Measurements from ENCODE around the gene DESI1.
"Not testable (repeated sequence)": the region's sequence is repeated elsewhere in the genome, so short reads cannot be mapped to it uniquely, and the experiment has no call there.

The DESI1 gene

DNA sequence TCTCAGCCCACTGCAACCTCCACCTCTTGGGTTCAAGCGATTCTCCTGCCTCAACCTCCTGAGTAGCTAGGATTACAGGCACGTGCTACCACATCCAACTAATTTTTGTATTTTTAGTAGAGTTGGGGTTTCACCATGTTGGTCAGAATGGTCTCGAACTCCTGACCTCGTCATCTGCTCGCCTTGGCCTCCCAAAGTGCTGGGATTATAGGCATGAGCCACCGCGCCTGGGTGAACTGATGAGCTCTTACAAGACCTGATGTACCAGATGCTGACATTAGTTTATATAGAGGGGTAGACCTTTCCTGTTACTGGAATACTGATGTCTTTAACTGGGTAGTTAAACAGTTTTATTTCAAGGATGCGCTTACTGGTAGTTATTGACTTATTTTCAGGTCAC is 13.8 kb upstream of the DESI1 start:
- not testable (repeated sequence) for DNase-seq (ENCODE audit: low read depth in 2 of 2)

DNA sequence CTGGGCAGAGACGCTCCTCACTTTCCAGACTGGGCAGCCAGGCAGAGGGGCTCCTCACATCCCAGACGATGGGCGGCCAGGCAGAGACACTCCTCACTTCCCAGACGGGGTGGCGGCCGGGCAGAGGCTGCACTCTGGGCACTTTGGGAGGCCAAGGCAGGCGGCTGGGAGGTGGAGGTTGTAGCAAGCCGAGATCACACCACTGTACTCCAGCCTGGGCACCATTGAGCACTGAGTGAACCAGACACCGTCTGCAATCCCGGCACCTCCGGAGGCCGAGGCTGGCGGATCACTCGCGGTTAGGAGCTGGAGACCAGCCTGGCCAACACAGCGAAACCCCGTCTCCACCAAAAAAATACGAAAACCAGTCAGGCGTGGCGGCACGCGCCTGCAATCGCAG is 10.8 kb upstream of the DESI1 start:
- DNase-seq (ENCODE audit: low read depth in 2 of 2), result not testable (repeated sequence)

DNA sequence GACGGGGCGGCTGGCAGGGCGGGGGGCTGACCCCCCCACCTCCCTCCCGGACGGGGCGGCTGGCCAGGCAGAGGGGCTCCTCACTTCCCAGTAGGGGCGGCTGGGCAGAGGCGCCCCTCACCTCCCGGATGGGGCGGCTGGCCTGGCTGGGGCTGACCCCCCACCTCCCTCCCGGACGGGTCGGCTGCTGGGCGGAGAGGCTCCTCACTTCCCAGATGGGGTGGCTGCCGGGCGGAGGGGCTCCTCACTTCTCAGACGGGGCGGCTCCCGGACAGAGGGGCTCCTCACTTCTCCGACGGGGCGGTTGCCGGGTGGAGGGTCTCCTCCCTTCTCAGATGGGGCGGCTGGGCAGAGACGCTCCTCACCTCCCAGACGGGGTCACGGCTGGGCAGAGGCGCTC is 10.3 kb upstream of the DESI1 start:
- not testable (repeated sequence) for DNase-seq (ENCODE audit: low read depth in 2 of 2)

DNA sequence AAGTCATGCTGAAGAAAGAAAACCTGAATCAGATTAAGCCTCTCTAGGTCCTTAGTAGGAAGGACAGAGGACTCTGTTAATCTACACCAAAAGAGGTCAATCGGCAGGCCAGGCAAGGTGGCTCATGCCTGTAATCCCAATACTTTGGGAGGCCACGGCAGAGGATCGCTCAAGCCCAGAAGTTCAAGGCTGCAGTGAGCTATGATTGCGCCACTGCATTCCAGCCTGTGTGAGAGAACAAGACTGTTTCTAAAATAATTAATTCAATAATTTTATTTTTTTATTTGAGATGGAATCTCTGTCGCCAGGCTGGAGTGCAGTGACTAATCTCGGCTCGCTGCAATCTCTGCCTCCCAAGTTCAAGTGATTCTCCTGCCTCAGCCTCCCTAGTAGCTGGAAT is 4.7 kb upstream of the DESI1 start:
- no peak for DNase-seq (ENCODE audit: low read depth in 2 of 2)

DNA sequence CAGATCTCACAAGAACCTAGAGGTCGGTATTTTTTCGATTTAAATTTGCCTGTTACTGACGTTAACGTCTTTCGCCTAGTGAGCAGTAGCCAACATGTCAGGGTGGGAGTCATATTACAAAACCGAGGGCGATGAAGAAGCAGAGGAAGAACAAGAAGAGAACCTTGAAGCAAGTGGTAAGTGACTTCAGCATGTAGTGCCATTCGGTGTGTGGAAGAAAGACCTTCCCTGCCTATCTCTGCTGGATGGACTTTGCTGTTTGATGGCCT is 1.0 kb upstream of the DESI1 start:
- DNase-seq (ENCODE audit: low read depth in 2 of 2), result no peak

DNA sequence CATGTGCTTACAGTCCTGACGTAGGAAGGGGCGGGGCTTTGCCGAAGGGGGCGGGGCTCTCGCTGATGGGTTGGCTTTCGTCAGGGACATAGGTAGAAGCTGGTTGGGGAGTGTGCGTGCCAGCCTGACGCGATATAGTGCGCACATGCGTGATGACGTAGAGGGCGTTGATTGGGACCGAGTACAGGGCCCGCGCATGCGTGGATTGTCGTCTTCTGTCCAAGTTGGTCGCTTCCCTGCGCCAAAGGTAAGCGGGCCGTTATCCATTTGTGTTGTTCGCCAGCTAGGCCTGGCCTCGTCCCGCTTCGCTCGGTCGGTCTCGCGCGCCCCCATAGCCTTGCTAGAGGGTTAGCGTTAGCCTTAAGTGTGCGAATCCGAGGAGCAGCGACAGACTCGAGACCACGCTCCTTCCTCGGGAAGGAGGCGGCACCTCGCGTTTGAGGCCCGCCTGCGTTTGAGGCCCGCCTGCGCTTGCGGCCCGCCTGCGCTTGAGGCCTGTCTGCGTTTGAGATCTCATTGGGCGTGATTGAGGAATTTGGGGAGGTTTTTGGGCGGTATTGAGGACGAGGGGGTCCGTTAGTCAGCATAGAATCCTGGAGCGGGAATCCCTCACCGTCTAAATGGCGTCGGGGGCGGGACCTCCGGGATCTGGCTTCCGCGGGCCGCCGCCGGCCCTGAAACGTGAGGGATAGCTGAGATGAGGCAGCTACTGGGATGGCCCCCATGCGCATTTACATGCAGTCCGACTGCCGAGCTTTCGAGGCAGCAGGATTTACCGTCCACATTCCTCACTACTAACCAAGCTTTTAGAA is 462 bp upstream of the DESI1 start, which contains the start of gene XRCC6:
TSS of gene XRCC6 (plus strand) at position 197 of the 812 bp plus-strand sequence. CDS start 710 bp downstream, outside the sequence.
- DNase-seq (ENCODE audit: low read depth in 2 of 2), result peak; percentile 100

DNA sequence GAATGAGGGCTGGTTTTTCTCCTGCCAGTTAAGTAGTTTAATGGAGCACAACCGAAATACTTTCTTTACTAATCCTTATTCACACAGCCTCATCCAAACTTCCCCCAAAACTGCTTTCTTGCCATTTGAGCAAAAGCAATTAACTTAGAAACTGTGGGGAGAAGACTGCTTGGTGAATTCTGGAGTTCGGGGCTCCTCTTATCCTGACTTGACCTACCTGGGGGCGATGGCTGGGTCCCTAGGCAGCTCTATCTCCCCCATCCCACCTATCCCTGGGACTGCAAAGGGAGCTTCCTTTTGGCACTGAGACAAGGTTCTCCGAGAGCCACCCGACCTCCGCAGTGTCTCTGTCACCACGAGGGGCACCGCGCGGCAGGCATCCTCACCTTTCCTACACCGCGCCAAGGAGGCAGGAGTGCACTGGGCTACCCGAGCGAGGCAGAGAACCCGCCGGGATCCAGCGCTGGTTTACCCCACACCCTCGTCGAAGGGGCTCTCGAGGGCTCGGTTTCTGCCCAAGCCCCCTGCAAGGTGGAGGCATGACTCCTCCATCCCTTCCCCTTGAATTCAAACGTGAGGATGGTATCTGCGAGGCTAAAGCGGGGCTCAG is 759 bp downstream of the DESI1 start:
- peak in 1 of 2 donors; percentile 25 for DNase-seq (ENCODE audit: low read depth in 2 of 2)

DNA sequence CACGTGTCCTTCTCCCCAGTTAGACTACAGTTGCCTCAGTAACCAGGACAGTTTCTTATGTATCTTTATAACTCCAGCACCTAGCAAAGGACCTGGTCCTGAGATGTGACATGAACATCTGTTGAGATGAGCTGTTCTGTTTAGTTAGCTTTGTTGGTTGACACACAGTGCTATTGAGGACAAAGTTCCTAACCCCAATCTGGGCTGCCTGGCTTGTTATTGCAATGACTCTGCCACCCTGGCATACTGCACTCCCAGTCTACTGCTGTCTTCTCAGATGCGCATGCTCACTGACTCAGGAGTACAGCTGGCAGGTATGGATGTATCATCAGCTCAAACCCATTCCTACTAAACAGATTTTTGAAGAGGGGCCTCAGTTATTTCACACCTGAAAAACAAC is 7.4 kb downstream of the DESI1 start:
- DNase-seq (ENCODE audit: low read depth in 2 of 2), result no peak

DNA sequence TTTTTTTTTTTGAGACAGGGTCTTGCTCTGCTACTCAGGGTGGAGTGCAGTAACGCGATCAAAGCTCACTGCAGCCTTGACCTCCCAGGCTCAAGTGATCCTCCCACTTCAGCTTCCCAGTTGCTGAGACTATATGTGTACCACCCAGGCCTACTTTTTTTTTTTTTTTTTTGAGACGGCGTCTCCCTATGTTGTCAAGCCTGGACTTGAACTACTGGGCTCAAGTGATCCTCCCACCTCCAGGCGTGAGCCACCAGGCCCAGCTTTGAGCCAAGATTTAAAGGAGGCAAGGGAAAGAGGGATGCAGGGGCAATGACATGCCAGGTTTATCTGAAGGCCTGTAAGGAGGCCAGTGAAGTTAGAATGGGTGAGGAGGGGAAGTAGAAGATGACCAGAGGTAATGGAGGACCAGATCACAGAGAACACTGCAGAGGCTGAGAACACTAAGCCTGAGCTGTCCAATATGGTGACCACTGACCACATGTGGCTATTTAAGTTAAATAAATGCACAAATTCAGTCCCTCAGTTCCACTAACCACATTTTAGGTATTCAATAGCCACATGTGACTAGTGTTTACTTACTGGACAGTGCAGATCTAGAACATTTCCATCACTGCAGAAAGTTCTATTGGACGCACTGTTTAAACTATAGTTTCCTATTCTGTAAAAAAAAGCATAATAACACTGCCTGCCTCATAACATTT is 8.1 kb downstream of the DESI1 start:
- no peak for DNase-seq (ENCODE audit: low read depth in 2 of 2)

DNA sequence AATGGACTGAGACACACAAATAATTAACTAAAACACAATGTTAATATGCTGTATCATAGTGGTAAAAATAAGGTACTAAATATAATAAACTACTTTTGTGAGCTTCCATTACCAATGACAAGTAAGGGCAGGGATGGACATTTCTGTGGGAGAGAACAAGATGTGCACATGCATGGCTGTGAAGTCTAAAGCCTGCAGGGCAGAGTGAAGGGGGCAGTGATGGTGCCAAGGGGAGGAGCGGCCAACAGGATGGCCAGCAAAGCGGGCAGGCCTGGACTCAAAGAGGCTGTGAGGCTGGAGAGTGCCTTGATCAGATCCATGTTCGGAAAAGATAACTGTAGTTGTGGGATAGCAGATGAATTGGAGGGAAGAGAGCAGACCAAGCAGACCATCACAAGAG is 12.5 kb downstream of the DESI1 start:
- no peak for DNase-seq (ENCODE audit: low read depth in 2 of 2)

DNA sequence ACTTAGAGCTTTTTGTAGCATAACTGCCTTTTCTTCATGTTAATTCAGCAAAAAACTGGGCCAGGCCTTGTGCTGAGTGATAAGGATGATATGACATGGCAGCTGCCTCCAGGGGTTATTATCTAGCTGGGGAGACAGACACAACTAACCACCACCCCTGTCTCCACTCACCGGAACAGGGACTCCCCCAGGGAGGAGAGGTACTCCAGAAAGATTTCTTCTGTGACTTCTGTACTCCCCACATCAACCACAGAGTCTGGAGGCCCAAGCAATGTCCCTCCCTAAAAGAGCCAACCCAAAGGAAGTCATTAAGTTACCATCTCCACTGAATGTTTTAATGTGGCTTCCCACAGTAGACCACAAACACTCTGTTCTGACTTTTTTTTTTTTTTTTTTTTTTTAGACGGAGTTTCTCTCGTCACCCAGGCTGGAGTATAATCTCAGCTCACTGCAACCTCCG is 16.9 kb downstream of the DESI1 start:
- peak in 1 of 2 donors; percentile 29 for DNase-seq (ENCODE audit: low read depth in 2 of 2)

DNA sequence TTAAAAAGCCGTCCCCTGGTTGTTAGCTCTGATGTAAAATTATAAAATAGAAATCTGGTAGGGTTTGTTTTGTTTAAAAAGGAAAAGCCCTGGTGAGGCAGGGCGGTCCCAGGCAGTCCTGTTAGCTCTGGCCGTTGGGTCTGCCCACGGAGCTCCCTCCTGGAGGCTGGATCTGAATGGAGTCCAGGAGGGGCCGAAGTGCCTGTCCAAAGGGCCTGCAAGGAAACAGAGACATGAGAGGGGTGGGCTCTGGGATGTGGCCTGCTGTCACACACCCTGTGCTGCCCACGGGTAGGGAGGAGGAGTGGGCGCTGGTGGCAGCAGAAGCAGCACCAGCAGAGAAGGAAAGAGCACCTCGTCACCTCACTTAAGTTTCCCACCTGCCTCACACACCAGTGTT is 19.9 kb downstream of the DESI1 start:
- DNase-seq (ENCODE audit: low read depth in 2 of 2), result no peak

DNA sequence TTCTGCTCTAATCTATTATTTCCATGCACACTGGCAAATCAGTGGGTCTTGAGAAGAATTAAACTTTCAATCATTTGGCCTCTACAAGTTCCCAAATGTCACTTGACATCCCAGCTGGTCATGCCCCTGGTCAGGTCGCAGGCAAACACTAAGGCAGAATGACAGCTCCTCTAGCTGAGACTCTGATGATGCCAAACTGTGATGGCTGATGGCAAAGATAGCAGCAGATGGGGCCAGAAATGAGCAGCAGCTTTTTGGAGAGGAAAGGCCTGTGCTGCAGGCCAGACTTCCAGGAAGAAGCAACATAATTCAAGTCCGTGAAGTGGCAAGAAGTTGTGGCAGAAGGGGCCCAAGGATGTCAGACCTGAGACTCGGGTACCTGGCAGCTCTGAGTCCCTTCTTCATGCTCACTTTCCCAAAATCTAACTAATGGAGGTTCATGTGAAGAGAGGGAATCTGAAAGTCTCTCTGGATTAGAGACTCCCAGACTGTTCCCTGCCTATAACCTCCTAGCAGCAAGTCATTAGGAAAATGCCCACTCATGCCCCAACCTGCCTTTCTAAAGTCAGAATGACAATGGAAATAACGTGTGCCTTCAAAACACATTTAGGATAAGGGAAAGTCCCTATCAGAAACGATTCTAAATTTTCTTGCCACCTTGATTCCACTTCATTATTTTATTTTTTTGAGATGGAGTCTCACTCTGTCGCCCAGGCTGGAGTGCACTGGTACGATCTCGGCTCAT is 21.8 kb downstream of the DESI1 start:
- no peak for DNase-seq (ENCODE audit: low read depth in 2 of 2)

DNA sequence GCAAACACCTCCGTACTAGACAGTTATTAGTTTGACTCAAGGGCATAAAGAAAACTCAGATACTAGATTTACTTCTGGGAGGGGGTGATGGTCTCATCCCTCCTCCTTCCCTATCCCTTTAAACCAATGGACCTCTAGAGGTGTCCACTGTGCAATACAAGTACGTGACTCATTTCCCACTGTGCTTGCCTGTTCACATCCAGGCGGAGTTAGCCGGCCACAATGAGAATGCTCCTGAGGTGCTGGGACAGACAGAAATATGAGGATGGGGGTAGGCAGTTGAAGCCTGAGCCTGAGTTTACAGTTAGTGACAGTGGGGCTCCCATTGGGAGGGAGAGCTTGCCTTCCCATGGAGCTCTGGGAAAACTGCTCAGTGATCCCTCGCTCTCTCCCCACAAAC is 22.8 kb downstream of the DESI1 start:
- DNase-seq (ENCODE audit: low read depth in 2 of 2), result no peak

DNA sequence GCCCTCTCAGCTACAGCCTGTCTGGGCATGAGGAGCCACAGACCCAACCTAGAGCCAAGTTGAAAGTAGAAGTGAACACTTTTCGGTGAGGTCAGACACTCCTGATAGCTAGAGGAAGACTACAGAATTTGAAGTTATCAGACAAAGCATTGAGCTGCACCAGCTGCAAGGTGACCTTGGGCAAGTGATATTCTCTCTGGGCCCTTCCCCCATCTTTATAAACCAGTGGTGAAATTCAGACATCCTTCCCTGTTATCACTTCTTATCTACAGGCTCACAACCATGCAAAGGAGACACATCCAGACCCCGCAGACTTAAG is 23.2 kb downstream of the DESI1 start:
- DNase-seq (ENCODE audit: low read depth in 2 of 2), result no peak

DNA sequence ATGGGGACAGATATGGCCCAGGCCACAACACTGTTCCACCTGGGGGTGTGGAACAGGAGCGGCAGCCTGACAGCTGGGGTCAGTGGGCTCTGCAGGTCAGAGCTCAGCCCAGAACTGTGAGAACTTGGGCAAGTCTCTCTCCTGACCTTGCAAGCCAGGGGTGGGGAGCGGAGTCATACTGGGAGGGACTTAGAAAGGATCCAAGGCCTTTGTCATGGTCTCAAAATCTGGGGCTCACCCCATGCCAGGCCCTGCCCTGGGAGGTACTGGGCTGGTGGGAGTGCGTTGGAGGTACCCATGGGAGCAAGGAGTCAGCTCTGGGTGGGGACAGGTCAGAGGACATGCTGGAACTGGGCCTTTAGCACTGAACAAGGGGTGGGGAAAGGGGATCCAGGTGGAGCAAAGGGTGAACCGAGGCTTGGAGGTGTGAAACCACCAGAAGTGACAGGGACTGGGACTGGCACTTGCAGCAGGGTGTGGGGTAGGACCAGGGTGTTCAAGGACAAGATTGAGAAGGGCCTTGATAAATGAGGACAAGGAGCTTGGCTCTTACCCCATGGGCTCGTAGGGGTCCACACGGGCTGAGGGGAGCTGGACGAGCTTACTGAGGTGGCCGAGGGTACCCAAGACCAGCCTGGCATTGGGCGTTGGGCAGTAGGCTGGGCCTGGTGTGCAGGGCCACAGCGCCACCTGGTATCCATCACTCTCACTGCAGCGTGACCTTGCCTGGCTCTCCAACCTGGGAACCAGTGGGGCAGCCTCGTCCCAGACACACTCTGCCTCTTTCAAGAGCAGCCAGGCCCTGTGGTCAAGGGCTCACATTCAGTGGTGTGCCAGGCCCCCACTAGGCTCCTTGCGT is 23.8 kb downstream of the DESI1 start:
- no peak for DNase-seq (ENCODE audit: low read depth in 2 of 2)

DNA sequence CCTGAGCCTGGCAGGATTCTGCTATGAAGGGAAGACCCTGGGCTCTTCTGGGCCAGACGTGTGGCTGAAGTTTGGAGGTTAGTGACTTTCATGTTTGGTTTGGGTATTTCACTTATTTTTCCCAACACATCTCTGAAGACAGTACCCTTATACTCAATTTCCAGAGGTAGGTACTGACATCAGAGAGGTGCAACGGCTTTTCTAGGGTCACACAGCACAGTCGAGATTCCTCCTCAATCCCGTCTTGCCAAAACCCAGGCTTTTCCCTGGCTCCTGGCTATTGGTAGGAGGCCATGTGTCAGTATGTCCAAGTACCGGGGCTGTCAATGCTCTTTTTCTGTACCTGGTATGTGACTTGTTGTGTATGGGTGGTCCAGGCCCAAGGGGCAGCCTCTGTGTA is 25.1 kb downstream of the DESI1 start:
- no peak for DNase-seq (ENCODE audit: low read depth in 2 of 2)

DNA sequence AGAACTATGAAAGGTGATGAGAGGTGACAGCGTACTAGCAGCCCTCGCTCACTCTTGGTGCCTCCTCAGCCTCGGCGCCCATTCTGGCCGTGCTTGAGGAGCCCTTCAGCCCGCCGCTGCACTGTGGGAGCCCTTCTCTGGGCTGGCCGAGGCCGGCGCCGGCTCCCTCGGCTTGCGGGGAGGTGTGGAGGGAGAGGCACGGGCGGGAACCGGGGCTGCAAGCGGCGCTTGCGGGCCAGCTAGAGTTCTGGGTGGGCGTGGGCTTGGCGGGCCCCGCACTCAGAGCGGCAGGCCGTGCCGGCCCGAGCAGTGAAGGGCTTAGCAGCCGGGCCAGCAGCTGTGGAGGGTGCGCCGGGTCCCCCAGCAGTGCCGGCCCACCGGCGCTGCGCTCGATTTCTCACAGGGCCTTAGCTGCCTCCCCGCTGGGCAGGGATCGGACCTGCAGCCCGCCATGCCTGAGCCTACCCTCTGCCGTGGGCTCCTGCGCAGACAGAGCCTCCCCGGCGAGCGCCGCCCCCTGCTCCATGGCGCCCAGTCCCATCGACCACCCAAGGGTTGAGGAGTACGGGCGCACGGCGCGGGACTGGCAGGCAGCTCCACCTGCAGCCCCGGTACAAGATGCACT is 27.4 kb downstream of the DESI1 start:
- DNase-seq (ENCODE audit: low read depth in 2 of 2), result not testable (repeated sequence)

DNA sequence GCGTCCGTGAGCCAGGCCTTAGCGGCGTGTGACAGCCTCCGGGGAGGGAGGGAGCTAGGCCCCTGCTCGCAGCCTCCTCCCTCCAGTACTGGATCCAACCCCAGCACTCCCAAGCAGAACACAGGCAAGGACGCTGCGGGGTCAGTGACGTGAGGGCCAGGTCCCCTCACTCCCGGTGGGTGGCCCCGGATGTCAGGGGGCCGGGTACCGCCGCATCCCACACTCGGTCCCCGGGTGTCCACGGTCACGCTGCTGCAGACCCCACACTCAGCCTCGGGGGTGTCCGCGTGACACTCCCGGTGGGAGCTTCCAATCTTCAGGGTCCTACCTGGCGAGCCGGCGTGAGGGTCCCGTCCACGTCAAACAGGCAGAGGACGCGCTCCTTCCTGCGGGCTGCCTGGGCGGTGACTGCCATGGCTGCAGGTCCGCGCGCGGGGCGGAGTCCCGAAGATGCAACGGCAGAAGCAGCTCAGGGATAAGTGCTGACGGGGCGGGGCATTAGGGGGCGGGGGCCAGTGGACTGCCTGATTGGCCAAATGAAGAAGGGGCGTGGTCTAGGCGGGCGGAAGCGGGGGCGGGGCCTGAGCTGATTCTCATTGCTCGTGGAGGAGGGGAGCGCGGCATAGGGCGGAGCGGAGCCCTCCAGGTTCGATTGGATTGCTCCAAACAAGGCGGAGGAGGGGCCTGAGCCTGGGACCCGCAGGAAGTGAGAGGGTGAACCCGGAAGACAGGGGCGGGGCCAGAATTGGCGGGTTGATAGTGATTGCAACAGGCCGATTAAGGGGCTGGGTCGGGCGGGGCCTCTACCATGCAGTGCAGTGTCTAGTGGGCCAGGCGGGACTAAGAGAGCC is 31.2 kb downstream of the DESI1 start, which contains the start of gene PMM1:
TSS of gene PMM1 (minus strand) at position 450 of the 851 bp plus-strand sequence. CDS start at position 415, 35 bp downstream.
- peak; percentile 100 for DNase-seq (ENCODE audit: low read depth in 2 of 2)

DNA sequence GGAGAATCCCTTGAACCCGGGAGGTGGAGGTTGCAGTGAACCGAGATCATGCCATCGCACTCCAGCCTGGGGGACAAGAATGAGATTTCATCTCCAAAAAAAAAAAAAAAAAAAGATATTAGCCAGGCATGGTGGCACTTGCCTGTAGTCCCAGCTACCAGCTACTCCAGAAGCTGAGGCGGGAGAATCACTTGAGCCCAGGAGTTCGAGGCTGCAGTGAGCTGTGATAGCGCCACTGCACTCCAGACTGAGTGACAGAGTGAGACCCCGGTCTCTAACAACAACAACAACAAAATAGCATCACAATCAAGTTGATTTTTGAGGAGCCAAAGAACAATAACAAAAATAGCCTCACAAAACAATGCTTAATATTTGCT is 33.5 kb downstream of the DESI1 start:
- DNase-seq (ENCODE audit: low read depth in 2 of 2), result no peak

Data from activated CD4-positive, alpha-beta T cell treated with anti-CD3 and anti-CD28 coated beads for 24 hours (primary cell).